OCI-LY7 (cell line): ENCODE data around the gene CEP104. TPM values are rescaled to one million over a fixed set of nuclear protein-coding genes. Genes with fewer than 3 reads are reported as not detected.
"Not testable (repeated sequence)": the region's sequence is repeated elsewhere in the genome, so short reads cannot be mapped to it uniquely, and the experiment has no call there.

Experiments
- BruUV-seq: library from RNA; stranded (reverse); fragments of 400-500 nt; replicated peaks from 2 replicates; lab custom pipeline; 2021; lab: Mats Ljungman, UMichigan
- CTCF ChIA-PET: fragments of 300-600 bp; sonication (Branson Sonifier 250); formaldehyde crosslinking; loops from one replicate; lab custom pipeline; 2022; ENCODE audit warnings: antibody characterized with exemption; ENCODE audit not compliant: unreplicated experiment; lab: Charles Lee
- POLR2A ChIA-PET: fragments of 300-600 bp; sonication (Branson Sonifier 250); formaldehyde crosslinking; loops from one replicate; lab custom pipeline; 2022; ENCODE audit warnings: antibody characterized with exemption; lab: Charles Lee
- DNase-seq: peaks from one replicate; pipeline ENCODE4 v3.0.0-alpha.2; 2015; ENCODE audit warnings: low spot score
- H2AFZ ChIP-seq: fragments of 200-600 bp; sonication (generic), shearing (Covaris generic); 2 replicates; pipeline ENCODE4 v1.6.1; 2014; ENCODE audit warnings: mild to moderate bottlenecking, antibody characterized with exemption, low read length, moderate library complexity
- H3K27ac ChIP-seq: fragments of 200-600 bp; sonication (generic); 2 replicates; pipeline ENCODE4 v1.5.1; 2014; ENCODE audit warnings: mixed run types, low read depth, mild to moderate bottlenecking, moderate library complexity, low read length, inconsistent platforms; ENCODE audit not compliant: poor library complexity, severe bottlenecking
- H3K36me3 ChIP-seq: fragments of 200-600 bp; sonication (generic); 2 replicates; pipeline ENCODE4 v1.6.1; 2014; ENCODE audit warnings: mild to moderate bottlenecking, antibody characterized with exemption, low read length, moderate library complexity, mixed read lengths; ENCODE audit not compliant: insufficient read depth
- H3K4me1 ChIP-seq: fragments of 200-600 bp; sonication (generic); 2 replicates; pipeline ENCODE4 v1.5.1; 2014; ENCODE audit warnings: mild to moderate bottlenecking, low read length; ENCODE audit not compliant: insufficient read depth, poor library complexity, severe bottlenecking
- H3K4me2 ChIP-seq: fragments of 200-600 bp; sonication (generic); 2 replicates; pipeline ENCODE4 v1.6.1; 2014; ENCODE audit warnings: mild to moderate bottlenecking, low read length
- H3K4me3 ChIP-seq: fragments of 200-600 bp; sonication (generic); 2 replicates; pipeline ENCODE4 v1.5.1; 2014; ENCODE audit warnings: mild to moderate bottlenecking, low read depth, low read length; ENCODE audit not compliant: poor library complexity, severe bottlenecking
- H3K79me2 ChIP-seq: fragments of 200-600 bp; sonication (generic); 2 replicates; pipeline ENCODE4 v1.6.1; 2016; ENCODE audit warnings: low read depth, mild to moderate bottlenecking, low read length, moderate library complexity, mixed read lengths; ENCODE audit not compliant: insufficient read depth
- H3K9me2 ChIP-seq: fragments of 200-600 bp; sonication (generic); 2 replicates; pipeline ENCODE4 v1.6.1; 2016; ENCODE audit warnings: mild to moderate bottlenecking, low read length, mixed read lengths; ENCODE audit not compliant: insufficient read depth
- H3K9me3 ChIP-seq: fragments of 200-600 bp; sonication (generic); 2 replicates; pipeline ENCODE4 v1.6.1; 2014; ENCODE audit warnings: mild to moderate bottlenecking, mixed run types, low read length, mixed read lengths
- H4K20me1 ChIP-seq: fragments of 200-600 bp; sonication (generic); 2 replicates; pipeline ENCODE4 v1.6.1; 2014; ENCODE audit warnings: mild to moderate bottlenecking, antibody characterized with exemption, low read length, moderate library complexity, mixed read lengths; ENCODE audit not compliant: insufficient read depth
- EZH2phosphoT487 ChIP-seq: fragments of 200-600 bp; sonication (generic); IDR thresholded peaks from 2 replicates; pipeline ENCODE4 v1.6.1; 2018; ENCODE audit warnings: low read depth, borderline replicate concordance, mild to moderate bottlenecking, mixed run types, antibody characterized with exemption, low read length, moderate library complexity, mixed read lengths
- intact Hi-C: fragments of 100-400 bp; cut with micrococcal nuclease; formaldehyde crosslinking; loops from one replicate; pipeline ENCODE4 v1.10.0; 2022; ENCODE audit not compliant: unreplicated experiment
- total RNA-seq, 2 experiments: library from RNA; depleted of rRNA in 1 of 2; stranded (reverse); fragments of >200 nt in 1 of 2; shearing (Covaris generic) in 1 of 2; gene quantifications; 2 replicates each; pipeline ENCODE4 v1.2.3, GENCODE V29; 2014 to 2022
- TF ChIP-seq, protein P1 (sequence below): fragments of 200-600 bp; sonication (generic); conservative IDR thresholded peaks from 2 replicates; pipeline ENCODE4 v1.5.1; 2014; ENCODE audit warnings: mild to moderate bottlenecking, antibody characterized with exemption, low read length, moderate library complexity, mixed read lengths

The CEP104 gene
- total RNA-seq, 2 experiments from 2014 or later = 26.8 to 71.0 TPM

DNA sequence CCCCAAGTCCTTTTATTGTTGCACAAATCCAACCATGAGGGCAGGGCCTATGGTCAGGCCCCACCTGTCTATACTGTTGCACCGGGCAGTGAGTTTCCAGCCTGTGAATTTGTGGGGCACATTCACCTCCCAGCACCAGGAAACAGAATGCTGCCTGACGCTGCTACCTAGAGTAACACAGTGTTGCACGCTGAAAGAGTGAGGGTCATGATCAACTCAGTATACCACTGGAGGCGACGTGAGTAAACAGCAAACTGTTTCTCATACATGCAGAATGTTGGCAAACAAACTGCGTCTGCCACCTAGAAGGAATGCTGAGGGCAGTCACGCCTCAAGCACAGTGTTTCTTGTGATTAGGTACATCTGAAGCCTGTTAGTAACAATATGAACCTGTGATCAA lies 47.3 kb downstream of the CEP104 start:
- Histone ChIP-seq H3K4me2 (no peak overlapping the region), H3K4me3 (no peak overlapping the region), H3K27ac (no peak overlapping the region), H3K4me1 (no peaks in the 10 kb centered on the region), H3K9me3 (no peaks in the 10 kb centered on the region), H2AFZ (no peak overlapping the region), H3K9me2 (no peaks in the 10 kb centered on the region), H3K79me2 (no peaks in the 10 kb centered on the region), H4K20me1 (no peaks in the 10 kb centered on the region), H3K36me3 (peaks cover 8% of the 10 kb centered on the region; the same call in 1 of the 2 replicates)
- CTCF ChIA-PET = no interaction called here
- no peak for DNase-seq
- TF ChIP-seq EZH2phosphoT487 = no peak
- TF ChIP-seq, protein P1, sequence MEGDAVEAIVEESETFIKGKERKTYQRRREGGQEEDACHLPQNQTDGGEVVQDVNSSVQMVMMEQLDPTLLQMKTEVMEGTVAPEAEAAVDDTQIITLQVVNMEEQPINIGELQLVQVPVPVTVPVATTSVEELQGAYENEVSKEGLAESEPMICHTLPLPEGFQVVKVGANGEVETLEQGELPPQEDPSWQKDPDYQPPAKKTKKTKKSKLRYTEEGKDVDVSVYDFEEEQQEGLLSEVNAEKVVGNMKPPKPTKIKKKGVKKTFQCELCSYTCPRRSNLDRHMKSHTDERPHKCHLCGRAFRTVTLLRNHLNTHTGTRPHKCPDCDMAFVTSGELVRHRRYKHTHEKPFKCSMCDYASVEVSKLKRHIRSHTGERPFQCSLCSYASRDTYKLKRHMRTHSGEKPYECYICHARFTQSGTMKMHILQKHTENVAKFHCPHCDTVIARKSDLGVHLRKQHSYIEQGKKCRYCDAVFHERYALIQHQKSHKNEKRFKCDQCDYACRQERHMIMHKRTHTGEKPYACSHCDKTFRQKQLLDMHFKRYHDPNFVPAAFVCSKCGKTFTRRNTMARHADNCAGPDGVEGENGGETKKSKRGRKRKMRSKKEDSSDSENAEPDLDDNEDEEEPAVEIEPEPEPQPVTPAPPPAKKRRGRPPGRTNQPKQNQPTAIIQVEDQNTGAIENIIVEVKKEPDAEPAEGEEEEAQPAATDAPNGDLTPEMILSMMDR = no peak
- intact Hi-C loops = no loop called here
- POLR2A ChIA-PET = no interaction called here
- BruUV-seq = no TSS peak

DNA sequence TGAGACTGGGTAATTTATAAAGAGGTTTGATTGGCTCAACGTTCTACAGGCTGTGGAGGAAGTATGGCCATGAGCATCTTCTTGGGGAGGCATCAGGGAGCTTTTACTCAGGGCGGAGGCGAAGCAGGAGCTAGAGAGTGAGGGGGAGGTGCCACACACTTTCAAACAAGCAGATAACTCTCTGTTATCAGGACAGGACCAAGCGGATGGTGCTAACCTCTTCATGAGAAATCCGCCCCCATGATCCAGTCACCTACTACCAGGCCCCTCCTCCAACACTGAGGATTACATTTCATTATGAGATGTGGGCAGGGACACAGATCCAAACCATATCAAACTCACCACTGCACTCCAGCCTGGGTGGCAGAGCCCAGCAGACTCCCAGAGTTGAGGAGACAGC lies 49.2 kb downstream of the CEP104 start:
- no TSS peak for BruUV-seq
- no peaks in the 10 kb centered on the region for H3K36me3 ChIP-seq
- no peaks in the 10 kb centered on the region for H3K4me1 ChIP-seq
- H3K4me3 ChIP-seq = no peak overlapping the region
- no peak overlapping the region for H3K27ac ChIP-seq
- H3K9me2 ChIP-seq = no peaks in the 10 kb centered on the region
- intact Hi-C loops = no loop called here
- POLR2A ChIA-PET = no interaction called here
- no peaks in the 10 kb centered on the region for H3K79me2 ChIP-seq
- H3K9me3 ChIP-seq = no peaks in the 10 kb centered on the region
- TF ChIP-seq EZH2phosphoT487 = no peak
- no peak for DNase-seq
- no peak overlapping the region for H2AFZ ChIP-seq
- no peaks in the 10 kb centered on the region for H4K20me1 ChIP-seq
- CTCF ChIA-PET = no interaction called here
- no peak overlapping the region for H3K4me2 ChIP-seq

DNA sequence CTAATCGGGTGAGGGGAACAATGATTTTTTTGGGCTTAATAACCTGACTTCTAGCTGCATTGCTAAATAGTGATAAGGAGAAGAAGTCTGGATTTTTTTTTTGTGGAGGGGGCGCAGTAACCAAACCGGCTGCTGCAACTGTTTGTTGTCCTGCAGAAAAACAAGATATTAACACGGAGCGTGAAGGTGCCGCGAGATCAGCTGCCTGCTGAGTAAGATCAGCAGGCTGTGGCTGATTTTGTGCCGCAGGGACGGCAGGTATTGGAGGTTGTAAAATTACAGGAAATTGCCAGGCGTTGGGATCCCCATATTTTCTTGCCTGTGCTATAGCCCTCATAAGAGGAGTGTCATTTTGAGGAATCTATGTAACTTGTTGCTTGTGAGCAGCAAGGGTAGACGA lies 52.0 kb downstream of the CEP104 start:
- no TSS peak for BruUV-seq
- Histone ChIP-seq H3K27ac (no peak overlapping the region), H3K4me3 (no peak overlapping the region), H3K79me2 (no peaks in the 10 kb centered on the region), H3K9me3 (peaks cover 9% of the 10 kb centered on the region; the same call in 1 of the 2 replicates), H3K4me2 (no peak overlapping the region), H4K20me1 (no peaks in the 10 kb centered on the region), H3K36me3 (no peaks in the 10 kb centered on the region), H2AFZ (no peak overlapping the region), H3K4me1 (no peaks in the 10 kb centered on the region), H3K9me2 (no peaks in the 10 kb centered on the region)
- intact Hi-C loops = no loop called here
- ChIA-PET CTCF (no interaction called here), POLR2A (no interaction called here)
- TF ChIP-seq, protein P1 = no peak
- no peak for TF ChIP-seq EZH2phosphoT487
- no peak for DNase-seq

DNA sequence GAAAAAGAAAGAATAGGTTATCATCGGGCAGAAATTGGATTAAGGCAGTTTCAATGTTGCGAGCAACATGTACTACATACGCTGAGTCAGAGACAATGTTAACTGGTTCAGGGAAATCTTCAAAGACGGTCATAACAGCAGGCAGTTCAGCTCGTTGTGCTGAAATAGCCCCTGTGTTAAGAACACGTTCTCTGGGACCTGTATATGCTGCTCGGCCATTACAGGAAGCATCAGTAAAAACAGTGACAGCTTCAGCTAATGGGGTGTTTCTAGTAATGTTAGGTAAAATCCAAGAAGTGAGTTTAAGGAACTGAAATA lies 52.4 kb downstream of the CEP104 start:
- POLR2A ChIA-PET, H3K4me2 ChIP-seq, DNase-seq, H3K36me3 ChIP-seq, H3K9me2 ChIP-seq, H3K79me2 ChIP-seq, BruUV-seq, H3K4me1 ChIP-seq, H3K27ac ChIP-seq, H2AFZ ChIP-seq, H3K9me3 ChIP-seq, intact Hi-C loops, H4K20me1 ChIP-seq, H3K4me3 ChIP-seq, CTCF ChIA-PET: not testable (repeated sequence)
